ENCODE results near the gene APOL2. TPM values are rescaled to one million over a fixed set of nuclear protein-coding genes. Genes with fewer than 3 reads are reported as not detected.

APOL2 gene
- total RNA-seq, 4 donors from 2014 or later = 14.6 to 44.5 (median 23.5) TPM

GRCh38 chr22:36285545-36285944 is 46.2 kb upstream of the APOL2 start:
- Histone ChIP-seq H3K36me3 (peaks cover 65 to 100% (median 87%) of the 10 kb centered on the region in 3 donors), H3K4me1 (peaks cover 0 to 51% (median 7%) of the 10 kb centered on the region in 3 donors), H3K27me3 (no peaks in the 10 kb centered on the region), H3K27ac (peak overlapping the region; percentile 6 to 76 (median 71)), H3K4me3 (no peak overlapping the region), H3K9me3 (no peaks in the 10 kb centered on the region)
- intact Hi-C loops (cut with DNase I) = no loop called here
- DNase-seq = no peak
- TF ChIP-seq POLR2A (IDR thresholded peaks at IDR 0.05) = no peak
- TF ChIP-seq CTCF (IDR thresholded peaks at IDR 0.05) = no peak
- WGBS, 2 donors = 83 to 92% methylated on average over 7 to 19 of the region's 21 CpGs

- no peak for DNase-seq
- intact Hi-C loops (cut with DNase I) = no loop called here
- TF ChIP-seq POLR2A (IDR thresholded peaks at IDR 0.05) = no peak
- TF ChIP-seq CTCF (IDR thresholded peaks at IDR 0.05) = no peak
- 67 to 72% methylated on average over 1 to 7 of the region's 12 CpGs for WGBS, 2 donors
- H3K27me3 ChIP-seq = no peaks in the 10 kb centered on the region
- no peak overlapping the region for H3K4me3 ChIP-seq
- no peaks in the 10 kb centered on the region for H3K9me3 ChIP-seq
- peaks cover 0 to 51% (median 7%) of the 10 kb centered on the region in 3 donors for H3K4me1 ChIP-seq
- peaks cover 65 to 100% (median 87%) of the 10 kb centered on the region in 3 donors for H3K36me3 ChIP-seq
- H3K27ac ChIP-seq = peak overlapping the region in 3 of 4 donors; percentile 70 to 76 (median 72)
Observed at GRCh38 chr22:36285017-36285416, 45.7 kb upstream of the APOL2 start.

GRCh38 chr22:36284171-36284571 is 44.8 kb upstream of the APOL2 start:
- 92 to 94% methylated on average over 10 to 22 of the region's 24 CpGs for WGBS, 2 donors
- Histone ChIP-seq H3K27ac (peak overlapping the region in 1 of 4 donors; percentile 72), H3K27me3 (no peaks in the 10 kb centered on the region), H3K4me3 (no peak overlapping the region), H3K4me1 (peaks cover 0 to 49% (median 7%) of the 10 kb centered on the region in 3 donors), H3K9me3 (no peaks in the 10 kb centered on the region), H3K36me3 (peaks cover 57 to 99% (median 79%) of the 10 kb centered on the region in 3 donors)
- DNase-seq = no peak
- TF ChIP-seq CTCF (IDR thresholded peaks at IDR 0.05) (no peak), POLR2A (IDR thresholded peaks at IDR 0.05) (no peak)
- intact Hi-C loops (cut with DNase I) = no loop called here

- peak overlapping the region in 2 of 4 donors; percentile 21 to 24 for H3K27ac ChIP-seq
- H3K27me3 ChIP-seq = no peaks in the 10 kb centered on the region
- H3K36me3 ChIP-seq = peaks cover 42 to 83% (median 61%) of the 10 kb centered on the region in 3 donors
- no peak overlapping the region for H3K4me3 ChIP-seq
- no peaks in the 10 kb centered on the region for H3K9me3 ChIP-seq
- DNase-seq = no peak
- H3K4me1 ChIP-seq = peaks cover 0 to 41% (median 12%) of the 10 kb centered on the region in 3 donors
- intact Hi-C loops (cut with DNase I) = no loop called here
- no peak for TF ChIP-seq POLR2A (IDR thresholded peaks at IDR 0.05)
- 80 to 84% methylated on average over 11 to 12 of the region's 24 CpGs for WGBS, 2 donors
Observed at GRCh38 chr22:36282328-36282831, 43.1 kb upstream of the APOL2 start.

- 78 to 85% methylated on average over 10 to 14 of the region's 14 CpGs for WGBS, 2 donors
- intact Hi-C loops (cut with DNase I) = no loop called here
- Histone ChIP-seq H3K27ac (peak overlapping the region in 1 of 4 donors; percentile 21), H3K36me3 (peaks cover 42 to 77% (median 56%) of the 10 kb centered on the region in 3 donors), H3K4me1 (peaks cover 0 to 38% (median 14%) of the 10 kb centered on the region in 3 donors), H3K27me3 (no peaks in the 10 kb centered on the region), H3K9me3 (no peaks in the 10 kb centered on the region), H3K4me3 (no peak overlapping the region)
- no peak for DNase-seq
- TF ChIP-seq CTCF (IDR thresholded peaks at IDR 0.05) = no peak
- no peak for TF ChIP-seq POLR2A (IDR thresholded peaks at IDR 0.05)
Observed at GRCh38 chr22:36281781-36282327, 42.5 kb upstream of the APOL2 start.

Data from esophagus squamous epithelium (tissue), 5 donors.